Measurements from ENCODE around the gene VTI1B. TPM values are rescaled to one million over a fixed set of nuclear protein-coding genes. Genes with fewer than 3 reads are reported as not detected.

VTI1B gene
- total and polyA plus RNA-seq, 8 donors, result 40.9 to 73.3 (median 51.4) TPM

- intact Hi-C loops (cut with DNase I), result no loop called here
- no peak for DNase-seq
- H3K4me1 ChIP-seq, result peaks cover 0 to 7% (median 0%) of the 10 kb centered on the region in 3 donors
- no peak for ATAC-seq
- no peak for FAIRE-seq
- H3K27me3 ChIP-seq, result no peaks in the 10 kb centered on the region
- H3K4me3 ChIP-seq, result no peak overlapping the region
- 78 to 85% methylated on average over 3 of the region's 3 CpGs for WGBS, 2 donors
- no peak for TF ChIP-seq CTCF (IDR thresholded peaks at IDR 0.05)
- no peak overlapping the region for H3K27ac ChIP-seq
- H3K36me3 ChIP-seq, result no peaks in the 10 kb centered on the region
- H3K9me3 ChIP-seq, result no peaks in the 10 kb centered on the region
Measured at GRCh38 chr14:67680121-67680602, 5.7 kb upstream of the VTI1B start.

GRCh38 chr14:67679006-67679405 lies 4.6 kb upstream of the VTI1B start:
- Histone ChIP-seq H3K4me1 (peaks cover 0 to 7% (median 0%) of the 10 kb centered on the region in 3 donors), H3K27me3 (no peaks in the 10 kb centered on the region), H3K36me3 (no peaks in the 10 kb centered on the region), H3K4me3 (no peak overlapping the region), H3K9me3 (no peaks in the 10 kb centered on the region), H3K27ac (no peak overlapping the region)
- ATAC-seq (no peak), FAIRE-seq (no peak), DNase-seq (no peak)
- TF ChIP-seq CTCF (IDR thresholded peaks at IDR 0.05), result no peak
- intact Hi-C loops (cut with DNase I), result loop anchor here in 1 of 3 donors (10.0 kb wide), 1 partner anchor 94 kb away; no protein-coding TSS in a partner anchor
- 55 to 74% methylated on average over 2 of the region's 2 CpGs for WGBS, 2 donors

GRCh38 chr14:67675219-67675582 lies 769 bp upstream of the VTI1B start:
- no peak for TF ChIP-seq CTCF (IDR thresholded peaks at IDR 0.05)
- H3K9me3 ChIP-seq, result no peaks in the 10 kb centered on the region
- no peaks in the 10 kb centered on the region for H3K36me3 ChIP-seq
- WGBS, 2 donors, result 24% methylated on average over 16 of the region's 16 CpGs
- intact Hi-C loops (cut with DNase I), result loop anchor here in 1 of 3 donors (10.0 kb wide), 1 partner anchor 90 kb away; no protein-coding TSS in a partner anchor
- FAIRE-seq (no peak), DNase-seq (no peak), ATAC-seq (no peak)
- peak overlapping the region; percentile 98 to 100 (median 100) for H3K27ac ChIP-seq
- H3K27me3 ChIP-seq, result no peaks in the 10 kb centered on the region
- peak overlapping the region; percentile 89 to 100 (median 96) for H3K4me3 ChIP-seq
- peaks cover 0 to 24% (median 4%) of the 10 kb centered on the region in 3 donors for H3K4me1 ChIP-seq

GRCh38 chr14:67674139-67674479 lies 323 bp downstream of the VTI1B start:
- 0 to 1% methylated on average over 25 of the region's 25 CpGs for WGBS, 2 donors
- Histone ChIP-seq H3K36me3 (no peaks in the 10 kb centered on the region), H3K27me3 (no peaks in the 10 kb centered on the region), H3K4me3 (peak overlapping the region; percentile 89 to 100 (median 96)), H3K4me1 (peaks cover 0 to 24% (median 4%) of the 10 kb centered on the region in 3 donors), H3K27ac (peak overlapping the region; percentile 98 to 100 (median 100)), H3K9me3 (no peaks in the 10 kb centered on the region)
- ATAC-seq, result peak; percentile 79 to 92 (median 86)
- intact Hi-C loops (cut with DNase I), result loop anchor here in 1 of 3 donors (10.0 kb wide), 1 partner anchor 89 kb away; no protein-coding TSS in a partner anchor
- FAIRE-seq, result no peak
- TF ChIP-seq CTCF (IDR thresholded peaks at IDR 0.05), result no peak
- DNase-seq, result peak; percentile 59 to 87 (median 74)

GRCh38 chr14:67673451-67673850 lies 981 bp downstream of the VTI1B start:
- H3K27ac ChIP-seq, result no peak overlapping the region

More at GRCh38 chr14:67673451-67673850, 981 bp downstream of the VTI1B start:
- H3K4me1 ChIP-seq, result peaks cover 0 to 24% (median 4%) of the 10 kb centered on the region in 3 donors
- intact Hi-C loops (cut with DNase I), result loop anchor here in 1 of 3 donors (10.0 kb wide), 1 partner anchor 89 kb away; no protein-coding TSS in a partner anchor
- H3K36me3 ChIP-seq, result no peaks in the 10 kb centered on the region
- WGBS, 2 donors, result 21% methylated on average over 5 of the region's 5 CpGs
- no peak for DNase-seq
- no peak for ATAC-seq
- no peaks in the 10 kb centered on the region for H3K9me3 ChIP-seq
- TF ChIP-seq CTCF (IDR thresholded peaks at IDR 0.05), result no peak
- no peak for FAIRE-seq
- H3K4me3 ChIP-seq, result peak overlapping the region; percentile 89 to 100 (median 96)
- no peaks in the 10 kb centered on the region for H3K27me3 ChIP-seq

Data from pancreas (tissue), 10 donors.